SK-N-SH treated with all-trans-retinoic acid at 6 μM for 48 hours (cell line): ENCODE results near the gene MSANTD7.
A peak's percentile ranks its signal among the peaks of the same experiment; 100 is the strongest.

Experiments
- ATAC-seq: fragments of 200-7000 bp; cut with Tn5 transposase; 3 replicates; pipeline ENCODE4 v1.9.1; 2020; ENCODE audit warnings: mild to moderate bottlenecking, moderate library complexity
- CSRNP3 ChIP-seq: fragments of 250-450 bp; sonication (Bioruptor Pico); IDR thresholded peaks from 2 replicates; pipeline ENCODE4 v1.5.1; 2021; ENCODE audit warnings: mild to moderate bottlenecking, moderate library complexity
- ESRRG ChIP-seq: fragments of 250-450 bp; sonication (Bioruptor Pico); IDR thresholded peaks from 2 replicates; pipeline ENCODE4 v1.6.1; 2021; ENCODE audit warnings: mild to moderate bottlenecking
- ISL1 ChIP-seq: fragments of 250-450 bp; sonication (Bioruptor Pico); IDR thresholded peaks from 2 replicates; pipeline ENCODE4 v2.1.2; 2022; ENCODE audit warnings: mild to moderate bottlenecking, moderate library complexity
- OSR1 ChIP-seq: fragments of 250-450 bp; sonication (Bioruptor Pico); IDR thresholded peaks from 2 replicates; pipeline ENCODE4 v1.8.0; 2022; ENCODE audit warnings: moderate library complexity, mild to moderate bottlenecking, inconsistent platforms
- PATZ1 ChIP-seq: fragments of 250-450 bp; sonication (Bioruptor Pico); IDR thresholded peaks from 2 replicates; pipeline ENCODE4 v1.8.0; 2020; ENCODE audit warnings: mild to moderate bottlenecking, moderate library complexity, borderline replicate concordance
- PPARA ChIP-seq: fragments of 250-450 bp; sonication (Bioruptor Pico); IDR thresholded peaks from 2 replicates; pipeline ENCODE4 v1.5.0; 2020; ENCODE audit warnings: mild to moderate bottlenecking, borderline replicate concordance
- RARB ChIP-seq: fragments of 250-450 bp; sonication (Bioruptor Pico); IDR thresholded peaks from 2 replicates; pipeline ENCODE4 v1.8.0; 2021; ENCODE audit warnings: mild to moderate bottlenecking, moderate library complexity
- SNAI2 ChIP-seq: fragments of 250-450 bp; sonication (Bioruptor Pico); IDR thresholded peaks from 2 replicates; pipeline ENCODE4 v1.5.0; 2020; ENCODE audit warnings: mild to moderate bottlenecking, moderate library complexity
- TCF4 ChIP-seq: fragments of 250-450 bp; sonication (Bioruptor Pico); IDR thresholded peaks from 2 replicates; pipeline ENCODE4 v1.8.0; 2021; ENCODE audit warnings: mild to moderate bottlenecking, moderate library complexity, borderline replicate concordance
- TSHZ2 ChIP-seq: fragments of 250-450 bp; sonication (Bioruptor Pico); IDR thresholded peaks from 2 replicates; pipeline ENCODE4 v1.5.0; 2020; ENCODE audit warnings: mild to moderate bottlenecking, moderate library complexity
- ZC3H10 ChIP-seq: fragments of 250-450 bp; sonication (Bioruptor Pico); IDR thresholded peaks from 2 replicates; pipeline ENCODE4 v1.5.1; 2021; ENCODE audit warnings: mild to moderate bottlenecking, moderate library complexity
- ZFP3 ChIP-seq: fragments of 250-450 bp; sonication (Bioruptor Pico); IDR thresholded peaks from 2 replicates; pipeline ENCODE4 v1.5.0; 2020; ENCODE audit warnings: mild to moderate bottlenecking, moderate library complexity
- ZFP30 ChIP-seq: fragments of 450-650 bp; formaldehyde crosslinking; IDR thresholded peaks from 2 replicates; pipeline ENCODE4 v1.5.0; 2022; ENCODE audit warnings: mild to moderate bottlenecking, moderate library complexity
- ZNF70 ChIP-seq: fragments of 450-650 bp; formaldehyde crosslinking; IDR thresholded peaks from 2 replicates; pipeline ENCODE4 v1.5.0; 2020; ENCODE audit warnings: mild to moderate bottlenecking, moderate library complexity
- TF ChIP-seq, protein P1 (sequence below): fragments of 250-450 bp; sonication (Bioruptor Pico); IDR thresholded peaks from 2 replicates; pipeline ENCODE4 v1.8.0; 2021; ENCODE audit warnings: low read depth, mild to moderate bottlenecking, moderate library complexity, borderline replicate concordance

Gene MSANTD7

GRCh38 chr10:14810969-14811953 lies 26.8 kb upstream of the MSANTD7 start:
- ATAC-seq, result no peak
- no peak for TF ChIP-seq OSR1
- no peak for TF ChIP-seq PATZ1 (CRISPR knock-in tag)
- TF ChIP-seq ZNF70 (CRISPR knock-in tag), result no peak
- TF ChIP-seq PPARA (CRISPR knock-in tag), result no peak
- TF ChIP-seq ISL1 (CRISPR knock-in tag), result no peak
- TF ChIP-seq RARB, result no peak
- no peak for TF ChIP-seq ESRRG
- TF ChIP-seq SNAI2 (CRISPR knock-in tag), result no peak
- TF ChIP-seq ZFP30 (CRISPR knock-in tag), result no peak
- TF ChIP-seq, protein P1, sequence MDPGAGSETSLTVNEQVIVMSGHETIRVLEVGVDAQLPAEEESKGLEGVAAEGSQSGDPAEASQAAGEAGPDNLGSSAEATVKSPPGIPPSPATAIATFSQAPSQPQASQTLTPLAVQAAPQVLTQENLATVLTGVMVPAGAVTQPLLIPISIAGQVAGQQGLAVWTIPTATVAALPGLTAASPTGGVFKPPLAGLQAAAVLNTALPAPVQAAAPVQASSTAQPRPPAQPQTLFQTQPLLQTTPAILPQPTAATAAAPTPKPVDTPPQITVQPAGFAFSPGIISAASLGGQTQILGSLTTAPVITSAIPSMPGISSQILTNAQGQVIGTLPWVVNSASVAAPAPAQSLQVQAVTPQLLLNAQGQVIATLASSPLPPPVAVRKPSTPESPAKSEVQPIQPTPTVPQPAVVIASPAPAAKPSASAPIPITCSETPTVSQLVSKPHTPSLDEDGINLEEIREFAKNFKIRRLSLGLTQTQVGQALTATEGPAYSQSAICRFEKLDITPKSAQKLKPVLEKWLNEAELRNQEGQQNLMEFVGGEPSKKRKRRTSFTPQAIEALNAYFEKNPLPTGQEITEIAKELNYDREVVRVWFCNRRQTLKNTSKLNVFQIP (CRISPR knock-in tag), result no peak

- peak; percentile 47 for ATAC-seq
Measured at GRCh38 chr10:14812271-14812670, 25.8 kb upstream of the MSANTD7 start.

More at GRCh38 chr10:14812271-14812670, 25.8 kb upstream of the MSANTD7 start:
- TF ChIP-seq ZNF70 (CRISPR knock-in tag) (no peak), RARB (no peak), PATZ1 (CRISPR knock-in tag) (no peak), TSHZ2 (CRISPR knock-in tag) (no peak), ZFP30 (CRISPR knock-in tag) (no peak), ZC3H10 (CRISPR knock-in tag) (no peak), ZFP3 (no peak), CSRNP3 (CRISPR knock-in tag) (no peak), TCF4 (CRISPR knock-in tag) (no peak)
- TF ChIP-seq, all 23 proteins: peak for 0
